Trophoblast cell (in vitro differentiated cells and primary cell): ENCODE results near the gene C1orf232.

ENCODE experiments used
- DNase-seq, 2 donors: peaks; one replicate each; pipeline ENCODE4 v3.0.0-alpha.2; 2016
- H2AFZ ChIP-seq: 2 replicates; pipeline ENCODE4 v1.6.1; 2013; ENCODE audit warnings: low read length, moderate library complexity, mild to moderate bottlenecking; ENCODE audit not compliant: insufficient read depth, poor library complexity
- H2AK5ac ChIP-seq: 2 replicates; pipeline ENCODE4 v1.6.1; 2013; ENCODE audit warnings: mild to moderate bottlenecking, low read length
- H2BK120ac ChIP-seq: 2 replicates; pipeline ENCODE4 v1.6.1; 2013; ENCODE audit warnings: low read length, mild to moderate bottlenecking, moderate library complexity; ENCODE audit not compliant: insufficient read depth, poor library complexity
- H2BK12ac ChIP-seq: 2 replicates; pipeline ENCODE4 v1.6.1; 2013; ENCODE audit warnings: mild to moderate bottlenecking, low read length, moderate library complexity
- H2BK5ac ChIP-seq: 2 replicates; pipeline ENCODE4 v1.6.1; 2013; ENCODE audit warnings: low read length, low read depth, moderate library complexity, mild to moderate bottlenecking; ENCODE audit not compliant: poor library complexity
- H3K14ac ChIP-seq: 2 replicates; pipeline ENCODE4 v1.6.1; 2013; ENCODE audit warnings: mild to moderate bottlenecking, low read length
- H3K18ac ChIP-seq: 2 replicates; pipeline ENCODE4 v1.6.1; 2013; ENCODE audit warnings: mild to moderate bottlenecking, low read length
- H3K23ac ChIP-seq: 2 replicates; pipeline ENCODE4 v1.6.1; 2013; ENCODE audit warnings: low read length
- H3K27ac ChIP-seq: 2 replicates; pipeline ENCODE4 v1.5.1; 2013; ENCODE audit warnings: low read depth, mild to moderate bottlenecking, inconsistent platforms, low read length, moderate library complexity
- H3K27me3 ChIP-seq: 2 replicates; pipeline ENCODE4 v1.6.1; 2013; ENCODE audit warnings: inconsistent platforms, mild to moderate bottlenecking, low read length, moderate library complexity; ENCODE audit not compliant: insufficient read depth
- H3K36me3 ChIP-seq, 2 experiments: 1 replicate in 1 of 2; 2 replicates in 1 of 2; pipeline ENCODE4 v1.6.1; 2013; ENCODE audit warnings: low read length in 2 of 2, mild to moderate bottlenecking in 2 of 2, moderate library complexity in 1 of 2; ENCODE audit not compliant: insufficient read depth in 2 of 2, control insufficient read depth in 1 of 2
- H3K4ac ChIP-seq: 2 replicates; pipeline ENCODE4 v1.6.1; 2013; ENCODE audit warnings: low read depth, mild to moderate bottlenecking, low read length, moderate library complexity
- H3K4me1 ChIP-seq, 2 experiments: 1 replicate in 1 of 2; 2 replicates in 1 of 2; pipeline ENCODE4 v1.6.1; 2013; ENCODE audit warnings: low read length in 2 of 2, mild to moderate bottlenecking in 2 of 2, moderate library complexity in 1 of 2; ENCODE audit not compliant: insufficient read depth in 2 of 2, control insufficient read depth in 1 of 2
- H3K4me2 ChIP-seq: 2 replicates; pipeline ENCODE4 v1.6.1; 2013; ENCODE audit warnings: inconsistent platforms, mild to moderate bottlenecking, low read length, moderate library complexity
- H3K4me3 ChIP-seq: 2 replicates; pipeline ENCODE4 v1.5.1; 2013; ENCODE audit warnings: mild to moderate bottlenecking, low read depth, low read length, inconsistent platforms
- H3K79me1 ChIP-seq: one replicate; pipeline ENCODE4 v1.6.1; 2013; ENCODE audit warnings: low read length
- H3K79me2 ChIP-seq: 2 replicates; pipeline ENCODE4 v1.6.1; 2013; ENCODE audit warnings: low read length, mild to moderate bottlenecking; ENCODE audit not compliant: control insufficient read depth, insufficient read depth, poor library complexity
- H3K9ac ChIP-seq: 2 replicates; pipeline ENCODE4 v1.6.1; 2013; ENCODE audit warnings: mild to moderate bottlenecking, low read length
- H3K9me3 ChIP-seq: 2 replicates; pipeline ENCODE4 v1.6.1; 2013; ENCODE audit warnings: low read depth, mild to moderate bottlenecking, control low read depth, inconsistent platforms, low read length; ENCODE audit not compliant: insufficient read depth
- H4K12ac ChIP-seq: 2 replicates; pipeline ENCODE4 v1.6.1; 2013; ENCODE audit warnings: low read depth, mild to moderate bottlenecking, low read length, moderate library complexity
- H4K8ac ChIP-seq: 2 replicates; pipeline ENCODE4 v1.6.1; 2013; ENCODE audit warnings: low read depth, mild to moderate bottlenecking, low read length, moderate library complexity
- H4K91ac ChIP-seq: one replicate; pipeline ENCODE4 v1.6.1; 2013; ENCODE audit warnings: low read depth, mild to moderate bottlenecking, low read length, moderate library complexity
- WGBS: extraction: QIAGEN DNeasy Blood & Tissue Kit; methylation state at CpG from one replicate; pipeline ENCODE4 v1.1.7; 2013; ENCODE audit warnings: missing lambda C conversion rate; ENCODE audit not compliant: insufficient read length, insufficient coverage; ENCODE audit errors: extremely low coverage; 5-methylcytosine and 5-hydroxymethylcytosine counted together

The C1orf232 gene

DNA sequence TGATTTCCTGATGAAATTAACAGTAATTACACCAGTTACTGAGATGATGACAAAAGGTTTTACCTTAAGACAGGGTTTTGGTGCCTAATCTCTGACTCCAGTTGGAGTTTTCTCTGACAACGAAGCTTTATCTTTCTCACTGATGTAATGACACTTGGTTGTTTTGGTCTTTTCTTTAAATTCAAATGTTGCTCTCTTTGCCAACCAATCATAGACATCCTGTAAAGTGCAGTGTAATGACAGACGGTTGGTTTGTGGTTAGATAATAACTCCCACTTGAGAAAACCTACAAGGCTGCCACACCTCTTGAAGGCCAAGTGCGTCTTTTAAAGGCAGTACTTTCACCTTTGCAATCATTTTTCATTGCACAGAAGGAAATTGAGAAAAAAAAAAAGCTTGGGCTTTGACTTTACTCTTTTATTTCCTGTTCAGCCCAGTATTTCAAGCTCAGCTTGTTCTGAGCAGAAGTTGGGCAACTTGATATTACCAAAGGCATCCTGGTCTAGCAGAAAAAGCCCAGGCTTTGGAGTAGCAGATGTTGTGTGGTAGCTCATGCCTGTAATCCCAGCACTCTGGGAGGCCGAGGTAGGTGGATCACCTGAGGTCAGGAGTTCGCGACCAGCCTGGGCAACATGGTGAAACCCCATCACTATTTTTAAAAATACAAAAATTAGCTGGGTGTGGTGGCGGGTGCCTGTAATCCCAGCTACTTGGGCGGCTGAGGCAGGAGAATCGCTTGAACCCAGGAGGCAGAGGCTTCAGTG lies 42.3 kb downstream of the C1orf232 start:
- no peak overlapping the region for H2BK5ac ChIP-seq
- H3K4ac ChIP-seq = no peak overlapping the region
- no peak overlapping the region for H2AK5ac ChIP-seq
- H3K79me1 ChIP-seq = no peaks in the 10 kb centered on the region
- WGBS = no CpG with 5 or more reads among the region's 9 CpGs
- H3K4me1 ChIP-seq = peaks cover 0 to 5% of the 10 kb centered on the region in 2 experiments
- H3K27me3 ChIP-seq = no peaks in the 10 kb centered on the region
- H2BK12ac ChIP-seq = no peak overlapping the region
- H3K27ac ChIP-seq = no peak overlapping the region
- DNase-seq = peak; percentile 75 to 94
- H3K9ac ChIP-seq = no peak overlapping the region
- no peak overlapping the region for H3K14ac ChIP-seq
- no peaks in the 10 kb centered on the region for H3K9me3 ChIP-seq
- H3K4me2 ChIP-seq = no peak overlapping the region
- H2AFZ ChIP-seq = no peak overlapping the region
- H2BK120ac ChIP-seq = no peak overlapping the region
- no peak overlapping the region for H3K23ac ChIP-seq
- no peaks in the 10 kb centered on the region for H3K79me2 ChIP-seq
- H3K18ac ChIP-seq = no peak overlapping the region
- H3K36me3 ChIP-seq = no peaks in the 10 kb centered on the region
- no peak overlapping the region for H4K12ac ChIP-seq
- no peak overlapping the region for H4K8ac ChIP-seq
- no peak overlapping the region for H4K91ac ChIP-seq
- H3K4me3 ChIP-seq = no peak overlapping the region

GRCh38 chr1:26125946-26126320 lies 42.8 kb downstream of the C1orf232 start:
- WGBS = no CpG with 5 or more reads among the region's 1 CpG
- Histone ChIP-seq H2BK120ac (no peak overlapping the region), H3K4ac (no peak overlapping the region), H2BK5ac (no peak overlapping the region), H3K79me2 (no peaks in the 10 kb centered on the region), H3K79me1 (no peaks in the 10 kb centered on the region), H3K27ac (no peak overlapping the region), H3K18ac (no peak overlapping the region), H4K12ac (no peak overlapping the region), H3K4me1 (peaks cover 0 to 5% of the 10 kb centered on the region in 2 experiments), H3K4me2 (no peak overlapping the region), H2AK5ac (no peak overlapping the region), H4K91ac (no peak overlapping the region), H3K14ac (no peak overlapping the region), H3K36me3 (no peaks in the 10 kb centered on the region), H3K4me3 (no peak overlapping the region), H3K9ac (no peak overlapping the region), H3K9me3 (no peaks in the 10 kb centered on the region), H2AFZ (no peak overlapping the region), H2BK12ac (no peak overlapping the region), H3K27me3 (no peaks in the 10 kb centered on the region), H3K23ac (no peak overlapping the region), H4K8ac (no peak overlapping the region)
- DNase-seq = no peak

DNA sequence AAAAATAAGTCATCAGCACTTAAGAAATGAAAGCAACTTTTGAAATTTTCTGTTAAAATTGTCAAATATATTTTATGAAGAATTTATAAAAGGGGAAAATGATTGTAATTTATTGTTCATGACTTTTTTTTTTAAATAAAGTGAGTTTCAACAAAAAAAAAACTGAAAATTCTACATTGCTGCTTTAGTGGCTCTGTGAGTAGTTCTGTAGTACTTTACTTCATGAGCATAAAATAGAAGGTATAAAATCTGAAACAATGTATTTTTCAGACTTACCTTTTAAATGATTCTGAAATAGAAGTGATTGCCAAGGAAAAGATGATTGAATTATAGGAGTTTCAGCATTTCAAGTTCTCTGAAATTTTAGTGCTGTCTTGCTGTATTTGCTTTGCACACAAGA lies 43.4 kb downstream of the C1orf232 start:
- no peak overlapping the region for H2BK120ac ChIP-seq
- no peak overlapping the region for H3K4me3 ChIP-seq
- no peak overlapping the region for H4K12ac ChIP-seq
- no peak overlapping the region for H2AFZ ChIP-seq
- H3K18ac ChIP-seq = no peak overlapping the region
- no peak overlapping the region for H2BK12ac ChIP-seq
- H3K14ac ChIP-seq = no peak overlapping the region
- H3K27me3 ChIP-seq = no peaks in the 10 kb centered on the region
- H3K9ac ChIP-seq = no peak overlapping the region
- H2BK5ac ChIP-seq = no peak overlapping the region
- no peak overlapping the region for H4K91ac ChIP-seq
- H3K79me1 ChIP-seq = no peaks in the 10 kb centered on the region
- H3K27ac ChIP-seq = no peak overlapping the region
- no peak overlapping the region for H3K4me2 ChIP-seq
- no peak overlapping the region for H3K23ac ChIP-seq
- no peaks in the 10 kb centered on the region for H3K9me3 ChIP-seq
- H3K36me3 ChIP-seq = no peaks in the 10 kb centered on the region
- H3K4ac ChIP-seq = no peak overlapping the region
- no peaks in the 10 kb centered on the region for H3K79me2 ChIP-seq
- H2AK5ac ChIP-seq = no peak overlapping the region
- DNase-seq = no peak
- H4K8ac ChIP-seq = no peak overlapping the region
- H3K4me1 ChIP-seq = peaks cover 0 to 5% of the 10 kb centered on the region in 2 experiments

- Histone ChIP-seq H3K4me2 (no peak overlapping the region), H3K79me1 (no peaks in the 10 kb centered on the region), H3K27me3 (no peaks in the 10 kb centered on the region), H3K23ac (no peak overlapping the region), H3K4ac (no peak overlapping the region), H3K4me1 (peaks cover 0 to 5% of the 10 kb centered on the region in 2 experiments), H3K14ac (no peak overlapping the region), H3K79me2 (no peaks in the 10 kb centered on the region), H2BK120ac (no peak overlapping the region), H4K91ac (no peak overlapping the region), H4K12ac (no peak overlapping the region), H2AFZ (no peak overlapping the region), H2BK5ac (no peak overlapping the region), H4K8ac (no peak overlapping the region), H3K27ac (no peak overlapping the region), H3K36me3 (no peaks in the 10 kb centered on the region), H3K4me3 (no peak overlapping the region), H3K9ac (no peak overlapping the region), H3K9me3 (no peaks in the 10 kb centered on the region), H2BK12ac (no peak overlapping the region), H3K18ac (no peak overlapping the region), H2AK5ac (no peak overlapping the region)
- WGBS = no CpG with 5 or more reads among the region's 4 CpGs
- peak in 1 of 2 donors; percentile 51 for DNase-seq
Observed at GRCh38 chr1:26124418-26125331, 44.1 kb downstream of the C1orf232 start.
